CD4-positive, alpha-beta memory T cell (primary cell): ENCODE data around the gene GPATCH8. TPM values are rescaled to one million over a fixed set of nuclear protein-coding genes. Genes with fewer than 3 reads are reported as not detected.
A peak's percentile ranks its signal among the peaks of the same experiment; 100 is the strongest.

Experiments
- CTCF ChIA-PET: fragments of 350-600 bp; sonication (Branson Sonifier 250); formaldehyde crosslinking; loops from one replicate; lab custom pipeline; 2021; ENCODE audit warnings: inconsistent platforms; ENCODE audit not compliant: partially characterized antibody; lab: Charles Lee
- POLR2A ChIA-PET: fragments of 350-600 bp; sonication (Branson Sonifier 250); formaldehyde crosslinking; loops from one replicate; lab custom pipeline; 2021; ENCODE audit not compliant: partially characterized antibody; lab: Charles Lee
- DNase-seq, 5 donors: peaks; one replicate each; pipeline versions ENCODE4 v3.0.0 to v3.0.0-alpha.2; 2020 to 2022; ENCODE audit warnings: mixed read lengths in 1 of 5
- H3K27ac ChIP-seq: one replicate; pipeline ENCODE4 v1.7.0; 2013; ENCODE audit warnings: low read depth, low read length
- H3K27me3 ChIP-seq: 2 replicates; pipeline ENCODE4 v1.7.0; 2013; ENCODE audit warnings: mild to moderate bottlenecking, low read length, moderate library complexity; ENCODE audit not compliant: insufficient read depth
- H3K36me3 ChIP-seq: 2 replicates; pipeline ENCODE4 v1.7.0; 2013; ENCODE audit warnings: mild to moderate bottlenecking, low read length, moderate library complexity; ENCODE audit not compliant: insufficient read depth
- H3K4me1 ChIP-seq: 2 replicates; pipeline ENCODE4 v1.7.0; 2013; ENCODE audit warnings: mild to moderate bottlenecking, low read length, moderate library complexity; ENCODE audit not compliant: insufficient read depth
- H3K4me3 ChIP-seq, 2 donors: one replicate each; pipeline ENCODE4 v1.7.0; 2013; ENCODE audit warnings: low read length in 2 of 2, mild to moderate bottlenecking in 1 of 2
- H3K9me3 ChIP-seq, 2 donors: one replicate each; pipeline ENCODE4 v1.7.0; 2013; ENCODE audit warnings: low read length in 2 of 2, control low read depth in 1 of 2; ENCODE audit not compliant: control insufficient read depth in 1 of 2
- H3K27ac Mint-ChIP-seq, 7 donors: one replicate each; pipeline ENCODE4 v1.8.0; 2020 to 2021; ENCODE audit warnings: mixed read lengths in 7 of 7, mild to moderate bottlenecking in 6 of 7, inconsistent platforms in 3 of 7, moderate library complexity in 3 of 7
- H3K27me3 Mint-ChIP-seq, 2 donors: one replicate each; pipeline ENCODE4 v1.8.0; 2020 to 2021; ENCODE audit warnings: mixed read lengths in 2 of 2
- H3K36me3 Mint-ChIP-seq, 2 donors: one replicate each; pipeline ENCODE4 v1.8.0; 2020 to 2021; ENCODE audit warnings: mixed read lengths in 2 of 2, inconsistent platforms in 1 of 2, mild to moderate bottlenecking in 1 of 2
- H3K4me1 Mint-ChIP-seq, 4 donors: one replicate each; pipeline ENCODE4 v1.8.0; 2020 to 2021; ENCODE audit warnings: mixed read lengths in 4 of 4, mild to moderate bottlenecking in 1 of 4
- H3K4me3 Mint-ChIP-seq, 8 donors: one replicate each; pipeline ENCODE4 v1.8.0; 2020 to 2021; ENCODE audit warnings: mixed read lengths in 8 of 8, mild to moderate bottlenecking in 7 of 8, moderate library complexity in 6 of 8, inconsistent platforms in 3 of 8
- H3K9me3 Mint-ChIP-seq, 8 donors: one replicate each; pipeline ENCODE4 v1.8.0; 2020 to 2021; ENCODE audit warnings: mixed read lengths in 8 of 8, mild to moderate bottlenecking in 5 of 8, inconsistent platforms in 3 of 8, moderate library complexity in 1 of 8
- intact Hi-C: fragments of 100-400 bp; cut with micrococcal nuclease; formaldehyde crosslinking; loops from one replicate; pipeline ENCODE4 v1.15.1; 2023
- polyA plus RNA-seq, 2 donors: library from polyadenylated mRNA; unstranded; fragments of 300-500 nt; fragmentation: Illumina TruSeq; gene quantifications; one replicate each; pipeline ENCODE4 v1.2.3, GENCODE V29; 2021
- total RNA-seq, 2 experiments: library from RNA; stranded (reverse); gene quantifications; one replicate each; pipeline ENCODE4 v1.2.3, GENCODE V29; 2021

GPATCH8 gene
- total and polyA plus RNA-seq, 4 experiments from 2014 or later = 12.9 to 75.8 (median 70.2) TPM

- Histone ChIP-seq H3K36me3 (no peaks in the 10 kb centered on the region), H3K27me3 (no peaks in the 10 kb centered on the region), H3K9me3 (no peaks in the 10 kb centered on the region), H3K4me1 (no peaks in the 10 kb centered on the region), H3K4me3 (no peak overlapping the region), H3K27ac (no peak overlapping the region)
- no peak for DNase-seq
- H3K27me3 Mint-ChIP-seq = no peaks in the 10 kb centered on the region
- H3K27ac Mint-ChIP-seq = no peak overlapping the region
- no peaks in the 10 kb centered on the region for H3K9me3 Mint-ChIP-seq
- POLR2A ChIA-PET = no interaction called here
- no peak overlapping the region for H3K4me3 Mint-ChIP-seq
- CTCF ChIA-PET = no interaction called here
- H3K4me1 Mint-ChIP-seq = peaks cover 12 to 33% (median 16%) of the 10 kb centered on the region in 4 donors
- intact Hi-C loops = no loop called here
- H3K36me3 Mint-ChIP-seq = peaks cover 0 to 9% of the 10 kb centered on the region in 2 donors
Measured at GRCh38 chr17:44451832-44452231, 51.4 kb downstream of the GPATCH8 start.

- intact Hi-C loops = no loop called here
Measured at GRCh38 chr17:44451016-44451627, 52.1 kb downstream of the GPATCH8 start.

GRCh38 chr17:44448412-44448811 lies 54.8 kb downstream of the GPATCH8 start:
- Mint-ChIP-seq H3K36me3 (peaks cover 0 to 10% of the 10 kb centered on the region in 2 donors), H3K27ac (no peak overlapping the region), H3K4me1 (peaks cover 15 to 28% (median 19%) of the 10 kb centered on the region in 4 donors), H3K9me3 (no peaks in the 10 kb centered on the region), H3K27me3 (no peaks in the 10 kb centered on the region), H3K4me3 (no peak overlapping the region)
- Histone ChIP-seq H3K4me1 (peaks cover 4% of the 10 kb centered on the region), H3K36me3 (no peaks in the 10 kb centered on the region), H3K9me3 (no peaks in the 10 kb centered on the region), H3K27me3 (no peaks in the 10 kb centered on the region), H3K4me3 (no peak overlapping the region), H3K27ac (no peak overlapping the region)
- intact Hi-C loops = no loop called here
- POLR2A ChIA-PET = no interaction called here
- no peak for DNase-seq
- CTCF ChIA-PET = interaction anchor here (1.2 kb wide), 1 partner anchor 49 kb away, joined by 4 read pairs; no protein-coding TSS in a partner anchor

More at GRCh38 chr17:44451016-44451627, 52.1 kb downstream of the GPATCH8 start:
- Mint-ChIP-seq H3K36me3 (peaks cover 0 to 9% of the 10 kb centered on the region in 2 donors), H3K4me3 (no peak overlapping the region), H3K27me3 (no peaks in the 10 kb centered on the region), H3K4me1 (peaks cover 12 to 33% (median 17%) of the 10 kb centered on the region in 4 donors), H3K9me3 (no peaks in the 10 kb centered on the region), H3K27ac (peak overlapping the region in 1 of 7 donors; percentile 84)
- ChIA-PET POLR2A (no interaction called here), CTCF (no interaction called here)
- Histone ChIP-seq H3K27ac (no peak overlapping the region), H3K36me3 (no peaks in the 10 kb centered on the region), H3K4me1 (no peaks in the 10 kb centered on the region), H3K27me3 (no peaks in the 10 kb centered on the region), H3K4me3 (no peak overlapping the region), H3K9me3 (no peaks in the 10 kb centered on the region)
- DNase-seq = no peak

- H3K9me3 Mint-ChIP-seq = no peaks in the 10 kb centered on the region
- Histone ChIP-seq H3K27me3 (no peaks in the 10 kb centered on the region), H3K9me3 (no peaks in the 10 kb centered on the region), H3K4me1 (peaks cover 4% of the 10 kb centered on the region), H3K4me3 (no peak overlapping the region), H3K27ac (no peak overlapping the region), H3K36me3 (no peaks in the 10 kb centered on the region)
- ChIA-PET POLR2A (no interaction called here), CTCF (no interaction called here)
- no peaks in the 10 kb centered on the region for H3K27me3 Mint-ChIP-seq
- H3K36me3 Mint-ChIP-seq = peaks cover 0 to 3% of the 10 kb centered on the region in 2 donors
- H3K27ac Mint-ChIP-seq = no peak overlapping the region
- intact Hi-C loops = no loop called here
- DNase-seq = no peak
- H3K4me3 Mint-ChIP-seq = no peak overlapping the region
- H3K4me1 Mint-ChIP-seq = peaks cover 7 to 18% (median 10%) of the 10 kb centered on the region in 4 donors
Measured at GRCh38 chr17:44444735-44445105, 58.5 kb downstream of the GPATCH8 start.

- CTCF ChIA-PET = no interaction called here
- Histone ChIP-seq H3K4me1 (peaks cover 15% of the 10 kb centered on the region), H3K27me3 (no peaks in the 10 kb centered on the region), H3K27ac (no peak overlapping the region), H3K9me3 (no peaks in the 10 kb centered on the region), H3K36me3 (no peaks in the 10 kb centered on the region), H3K4me3 (no peak overlapping the region)
- POLR2A ChIA-PET = no interaction called here
- Mint-ChIP-seq H3K4me3 (no peak overlapping the region), H3K9me3 (no peaks in the 10 kb centered on the region), H3K27me3 (no peaks in the 10 kb centered on the region), H3K36me3 (peaks cover 3 to 4% of the 10 kb centered on the region in 2 donors), H3K27ac (no peak overlapping the region), H3K4me1 (peaks cover 17 to 28% (median 23%) of the 10 kb centered on the region in 4 donors)
- intact Hi-C loops = no loop called here
- DNase-seq = no peak
Measured at GRCh38 chr17:44442806-44443205, 60.4 kb downstream of the GPATCH8 start.

- peaks cover 10% of the 10 kb centered on the region for H3K36me3 ChIP-seq
- no peak overlapping the region for H3K4me3 ChIP-seq
- Mint-ChIP-seq H3K27me3 (no peaks in the 10 kb centered on the region), H3K9me3 (no peaks in the 10 kb centered on the region), H3K27ac (peak overlapping the region in 3 of 7 donors; percentile 14 to 58 (median 49)), H3K4me3 (peak overlapping the region in 2 of 8 donors; percentile 3 to 9), H3K4me1 (peaks cover 14 to 26% (median 21%) of the 10 kb centered on the region in 4 donors), H3K36me3 (peaks cover 12% of the 10 kb centered on the region in 2 donors)
- peaks cover 12% of the 10 kb centered on the region for H3K4me1 ChIP-seq
- intact Hi-C loops = no loop called here
- ChIA-PET CTCF (no interaction called here), POLR2A (no interaction called here)
- no peak overlapping the region for H3K27ac ChIP-seq
- H3K9me3 ChIP-seq = no peaks in the 10 kb centered on the region
- no peak for DNase-seq
- no peaks in the 10 kb centered on the region for H3K27me3 ChIP-seq
Measured at GRCh38 chr17:44439168-44439567, 64.0 kb downstream of the GPATCH8 start.

GRCh38 chr17:44438636-44439035 lies 64.6 kb downstream of the GPATCH8 start:
- no peaks in the 10 kb centered on the region for H3K27me3 ChIP-seq
- Mint-ChIP-seq H3K9me3 (no peaks in the 10 kb centered on the region), H3K27me3 (no peaks in the 10 kb centered on the region), H3K27ac (peak overlapping the region in 6 of 7 donors; percentile 0 to 79 (median 22)), H3K36me3 (peaks cover 14 to 15% of the 10 kb centered on the region in 2 donors), H3K4me1 (peaks cover 14 to 26% (median 21%) of the 10 kb centered on the region in 4 donors), H3K4me3 (peak overlapping the region in 1 of 8 donors; percentile 18)
- ChIA-PET POLR2A (no interaction called here), CTCF (no interaction called here)
- DNase-seq = no peak
- H3K9me3 ChIP-seq = no peaks in the 10 kb centered on the region
- peaks cover 12% of the 10 kb centered on the region for H3K4me1 ChIP-seq
- H3K36me3 ChIP-seq = peaks cover 11% of the 10 kb centered on the region
- no peak overlapping the region for H3K27ac ChIP-seq
- intact Hi-C loops = no loop called here
- no peak overlapping the region for H3K4me3 ChIP-seq
